HL-60/S4 treated with phorbol 12-myristate 13-acetate at 8.2 ng/mL for 4 days and 3 days (cell line): Measurements from ENCODE around the gene TNK2.
"Not testable (repeated sequence)": the region's sequence is repeated elsewhere in the genome, so short reads cannot be mapped to it uniquely, and the experiment has no call there.

Experiments used
- in situ Hi-C: fragments of 300-500 bp; cut with MboI; formaldehyde crosslinking; loops from 2 replicates; pipeline ENCODE4 v1.15.0; 2022; ENCODE audit warnings: low sequenced_read_pairs

TNK2 gene

DNA sequence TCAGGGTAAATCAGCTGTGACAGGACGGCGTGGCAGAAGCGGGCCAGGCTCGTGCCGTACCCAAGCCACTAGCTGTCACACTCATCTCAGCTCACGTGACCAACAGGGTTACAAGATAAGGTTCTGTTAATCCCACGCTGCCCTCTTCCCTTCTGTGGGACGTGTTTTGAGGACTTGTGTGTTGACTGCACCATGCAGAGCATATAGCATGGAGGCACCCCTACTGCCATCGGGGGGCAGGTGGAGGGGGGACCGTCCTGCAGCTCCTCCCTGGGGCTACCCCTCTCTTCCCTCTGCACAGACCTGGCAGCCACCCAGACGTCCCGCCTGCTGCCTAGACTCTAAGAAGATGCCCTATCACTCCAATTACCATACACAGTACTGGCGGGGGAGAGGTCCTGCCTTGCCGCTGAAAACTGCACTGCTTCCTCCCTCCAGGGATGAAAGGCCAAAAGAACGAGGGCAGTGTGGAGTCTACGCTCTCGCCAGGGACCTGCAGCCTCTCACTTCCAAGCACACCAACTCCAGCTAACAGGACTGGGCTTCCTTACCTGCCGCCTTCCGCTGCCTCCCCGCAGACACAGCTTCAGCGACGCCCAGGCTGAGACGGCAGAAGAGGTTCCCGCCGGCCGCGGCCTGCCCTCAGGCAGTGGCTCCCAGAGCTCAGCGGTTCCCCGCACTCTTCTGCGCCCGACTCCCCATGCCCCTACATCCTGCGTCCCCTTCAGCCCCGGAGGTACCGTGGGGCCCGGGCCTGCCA, at the start of gene TNK2:
Gene TNK2 (minus strand): TSS at position 618 of the 760 bp plus-strand sequence. CDS start 19,963 bp downstream, outside the sequence.
- in situ Hi-C loops = no loop called here

DNA sequence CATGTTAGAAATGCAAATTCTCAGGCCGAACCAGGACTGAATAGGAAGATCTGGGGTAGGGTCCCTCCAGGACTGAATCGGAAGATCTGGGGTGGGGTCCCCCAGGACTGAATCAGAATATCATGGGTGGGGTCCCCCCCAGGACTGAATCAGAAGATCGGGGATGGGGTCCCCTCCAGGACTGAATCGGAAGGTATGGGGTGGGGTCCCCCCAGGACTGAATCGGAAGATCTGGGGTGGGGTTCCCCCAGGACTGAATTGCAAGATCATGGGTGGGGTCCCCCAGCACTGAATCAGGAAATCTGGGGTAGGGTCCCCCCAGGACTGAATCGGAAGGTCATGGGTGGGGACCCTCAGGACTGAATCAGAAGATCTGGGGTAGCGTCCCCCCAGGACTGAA, 48.2 kb upstream of the TNK2 start:
- in situ Hi-C loops = no loop called here

DNA sequence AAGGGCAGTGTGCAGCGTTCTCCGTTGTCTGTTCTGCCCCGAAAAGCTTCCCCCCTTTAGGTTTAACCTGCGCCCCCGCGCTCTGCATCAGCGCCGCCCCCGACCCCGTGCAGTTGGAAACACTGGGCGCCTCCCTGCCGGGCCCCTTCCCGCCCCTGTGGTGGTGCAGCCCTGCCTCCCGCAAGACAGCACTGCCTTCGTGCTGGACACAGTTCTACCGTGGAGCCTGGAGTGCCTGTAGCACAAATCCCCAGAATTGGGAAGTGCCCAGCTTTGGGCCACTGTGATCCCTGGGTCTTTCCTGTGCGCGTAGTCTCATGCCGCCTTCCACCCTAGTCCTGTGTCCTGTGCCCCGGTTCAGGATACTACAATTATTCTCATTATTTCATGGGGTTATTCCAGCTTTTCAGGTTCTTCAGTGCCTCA, 47.1 kb upstream of the TNK2 start:
- in situ Hi-C loops = not testable (repeated sequence)

DNA sequence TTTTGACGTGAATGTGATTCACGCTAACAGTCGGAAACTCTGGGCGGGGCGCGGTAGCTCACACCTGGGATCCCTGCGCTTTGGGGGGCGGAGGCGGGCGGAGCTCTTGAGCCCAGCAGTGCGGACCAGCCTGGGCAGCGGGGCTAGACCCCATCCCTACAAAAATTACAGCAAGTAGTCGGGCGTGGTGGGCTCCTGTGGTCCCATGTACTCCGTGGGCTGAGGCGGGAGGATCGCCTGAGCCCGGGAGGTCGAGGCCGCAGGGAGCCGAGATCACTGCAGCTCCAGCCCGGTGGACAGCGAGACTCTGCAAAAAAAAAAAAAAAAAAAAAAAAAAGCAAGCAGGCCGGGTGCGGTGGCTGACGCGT, 46.4 kb upstream of the TNK2 start:
- in situ Hi-C loops = not testable (repeated sequence)

DNA sequence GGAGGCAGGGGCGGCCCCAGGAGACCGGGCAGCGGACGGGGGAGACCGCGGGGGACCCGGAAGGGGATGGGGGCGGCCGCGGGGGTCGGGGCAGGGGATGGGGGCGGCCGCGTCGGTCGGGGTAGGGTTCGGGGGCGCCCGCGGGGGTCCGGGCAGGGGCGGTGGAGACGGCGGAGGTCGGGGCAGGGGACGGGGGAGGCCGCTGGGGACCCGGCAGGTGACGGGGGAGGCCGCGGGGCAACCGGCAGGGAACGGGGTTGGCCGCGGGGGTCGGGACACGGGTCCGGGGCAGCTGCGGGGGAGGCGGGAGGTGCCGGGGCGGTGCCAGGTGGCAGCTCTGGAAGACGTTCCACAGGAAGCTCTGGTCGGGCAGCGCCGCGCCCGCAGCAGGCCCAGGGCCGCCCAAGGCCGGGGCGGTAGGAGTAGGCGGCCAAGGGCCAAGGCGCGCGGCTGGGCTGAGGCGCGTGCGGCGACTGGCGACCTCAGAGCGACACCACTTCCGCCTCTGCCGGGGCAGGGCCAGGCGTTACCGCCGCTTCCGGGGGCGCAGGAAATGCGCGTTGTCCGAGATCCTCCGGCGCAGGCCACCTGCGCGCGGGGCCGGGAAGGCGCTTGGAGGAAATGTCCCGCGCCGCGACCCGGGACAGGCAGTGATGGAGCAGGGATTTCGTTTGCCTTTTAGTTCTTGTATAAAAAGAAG, 45.9 kb upstream of the TNK2 start:
- in situ Hi-C loops = not testable (repeated sequence)

DNA sequence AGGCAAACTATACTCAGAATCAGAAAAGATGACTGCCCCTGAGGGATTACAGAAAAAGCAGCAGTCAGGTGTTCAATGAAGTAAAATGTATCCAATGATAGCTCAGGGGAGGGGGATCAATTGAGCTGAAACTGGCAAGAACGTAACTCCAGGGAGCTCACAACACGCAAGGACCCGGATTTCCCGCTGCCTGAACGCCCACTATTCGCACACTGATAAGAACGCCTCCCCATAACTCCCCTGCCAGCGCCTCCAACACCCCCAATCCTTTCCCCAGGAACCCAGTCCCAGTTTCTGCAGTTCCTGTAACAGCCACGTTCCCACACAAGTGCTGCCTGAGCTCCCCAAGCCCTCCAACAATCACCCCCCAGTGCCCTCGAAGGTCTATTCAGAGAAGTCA, 44.2 kb upstream of the TNK2 start:
- in situ Hi-C loops = not testable (repeated sequence)

DNA sequence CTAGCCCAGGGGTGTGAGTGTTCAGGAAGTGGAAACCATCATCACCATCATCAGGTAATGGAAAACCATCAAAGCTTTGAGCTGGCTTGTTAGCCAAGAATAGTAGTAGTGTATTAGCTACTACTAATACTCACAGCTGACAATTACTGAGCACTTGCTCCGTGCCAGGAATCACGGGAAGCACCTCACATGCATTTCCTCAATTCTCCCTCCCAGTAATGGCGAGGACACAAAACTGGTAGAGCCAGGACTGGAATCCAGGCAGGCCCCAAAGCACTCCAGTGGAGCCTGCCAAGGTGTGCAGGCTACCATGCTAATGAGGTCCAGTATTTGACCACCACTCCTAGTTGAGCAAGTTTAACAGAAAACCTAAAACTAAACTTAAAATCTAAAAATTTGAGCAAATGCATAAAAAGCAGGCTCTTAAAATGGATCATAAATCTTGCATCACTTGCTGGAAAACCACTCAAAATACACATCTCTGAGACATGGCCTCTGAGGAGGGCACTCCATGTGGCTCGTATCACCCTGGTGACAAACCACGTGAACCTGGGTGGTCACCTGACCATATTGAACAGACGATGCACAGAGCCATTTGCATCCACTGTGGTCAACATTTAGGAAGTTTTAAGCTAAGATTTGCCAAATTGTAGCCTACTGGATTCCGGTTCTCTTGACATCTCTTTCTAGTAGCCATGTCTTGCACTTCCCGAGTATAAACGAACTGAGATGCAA, 43.3 kb upstream of the TNK2 start:
- in situ Hi-C loops = not testable (repeated sequence)

DNA sequence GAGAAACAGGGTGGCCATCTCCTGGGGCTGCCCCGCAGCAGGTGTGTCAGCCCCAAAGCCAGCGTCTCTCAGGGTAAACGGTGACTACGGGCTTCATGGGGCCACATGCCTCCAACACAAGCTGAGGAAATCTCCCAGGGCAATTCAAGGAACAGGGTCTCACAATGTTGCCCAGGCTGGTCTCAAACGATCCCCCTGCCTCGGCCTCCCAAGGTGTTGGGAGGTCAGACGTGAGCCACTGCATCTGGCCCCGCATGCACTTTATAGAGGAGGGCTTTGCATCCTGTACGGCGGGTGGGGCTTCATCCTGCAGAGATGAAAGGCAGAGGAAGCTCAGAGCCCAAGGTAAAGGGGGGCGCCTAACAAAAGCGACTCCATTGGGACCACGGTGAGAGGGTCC, 42.4 kb upstream of the TNK2 start:
- in situ Hi-C loops = not testable (repeated sequence)

DNA sequence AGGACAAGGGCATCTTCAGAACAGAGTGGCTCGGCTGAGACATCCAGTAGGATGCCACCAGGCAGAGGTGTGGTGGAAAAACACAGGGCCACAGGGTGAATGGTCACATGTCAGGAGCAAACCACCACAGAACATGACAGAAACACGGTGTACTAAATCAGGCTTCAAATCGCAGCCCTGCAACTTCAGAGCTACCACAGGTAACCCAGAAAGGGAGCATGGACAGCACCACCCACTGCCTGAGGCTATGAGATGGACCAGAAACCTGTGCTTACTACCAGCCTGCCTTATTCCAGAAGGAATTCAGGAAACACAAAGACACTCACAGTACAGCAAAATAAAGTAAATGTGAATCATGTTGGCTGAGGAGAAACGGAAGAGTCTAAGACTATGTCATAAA, 41.8 kb upstream of the TNK2 start:
- in situ Hi-C loops = not testable (repeated sequence)

DNA sequence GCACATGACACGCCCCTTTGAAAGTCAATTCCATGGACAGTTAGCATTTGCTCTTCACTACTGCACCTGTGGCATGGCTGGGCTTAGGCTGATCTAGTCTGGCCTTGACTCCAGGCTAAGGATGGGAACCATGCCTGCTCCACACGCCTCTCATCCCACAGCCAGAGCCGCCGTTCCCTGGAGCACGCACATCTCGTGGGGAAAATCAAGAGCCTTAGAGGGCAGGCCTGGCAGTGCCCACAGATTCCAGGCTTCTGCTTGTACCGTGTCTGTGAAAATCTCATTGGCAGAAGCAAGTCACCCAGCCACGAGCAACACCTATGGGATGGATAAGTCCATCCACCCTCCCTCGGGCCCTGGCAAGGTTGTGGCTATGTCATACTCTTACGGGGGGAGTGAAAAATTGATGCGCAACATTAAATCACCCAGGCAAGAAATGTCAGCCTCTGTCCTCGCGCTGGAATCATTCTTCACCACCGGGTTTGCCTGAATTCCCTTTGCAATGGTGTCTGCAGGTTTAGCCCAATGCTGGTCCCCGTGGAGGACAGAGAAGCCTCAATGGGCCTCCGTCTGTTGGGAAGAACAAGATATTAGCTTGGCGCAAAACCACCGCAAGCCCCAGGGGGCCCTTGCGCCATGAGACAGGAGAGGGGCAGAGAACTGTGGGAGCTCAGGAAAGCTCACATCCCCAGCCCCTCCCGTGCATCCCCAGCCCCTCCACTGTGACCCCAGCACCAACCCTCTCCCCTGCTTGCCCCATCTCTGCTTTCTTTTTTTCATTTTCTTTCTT, 38.8 kb upstream of the TNK2 start:
- in situ Hi-C loops = not testable (repeated sequence)

DNA sequence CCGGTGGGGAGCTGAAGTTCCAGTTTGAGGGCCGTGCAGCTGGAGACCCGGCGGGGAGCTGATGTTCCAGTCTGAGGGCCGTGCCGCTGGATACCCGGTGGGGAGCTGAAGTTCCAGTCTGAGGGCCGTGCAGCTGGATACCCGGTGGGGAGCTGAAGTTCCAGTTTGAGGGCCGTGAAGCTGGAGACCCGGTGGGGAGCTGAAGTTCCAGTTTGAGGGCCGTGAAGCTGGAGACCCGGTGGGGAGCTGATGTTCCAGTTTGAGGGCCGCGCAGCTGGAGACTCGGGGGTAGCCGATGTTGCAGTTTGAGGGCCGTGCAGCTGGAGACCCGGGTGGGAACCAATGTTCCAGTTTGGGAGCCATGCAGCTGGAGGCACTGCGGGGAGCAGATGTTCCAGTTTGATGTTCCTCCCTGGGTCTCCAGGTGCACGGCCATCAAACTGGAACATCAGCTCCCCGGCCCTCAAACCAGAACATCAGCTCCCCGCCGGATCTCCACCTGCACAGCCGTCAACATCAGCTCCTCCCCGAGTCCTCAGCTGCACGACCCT, 33.0 kb upstream of the TNK2 start:
- in situ Hi-C loops = not testable (repeated sequence)

DNA sequence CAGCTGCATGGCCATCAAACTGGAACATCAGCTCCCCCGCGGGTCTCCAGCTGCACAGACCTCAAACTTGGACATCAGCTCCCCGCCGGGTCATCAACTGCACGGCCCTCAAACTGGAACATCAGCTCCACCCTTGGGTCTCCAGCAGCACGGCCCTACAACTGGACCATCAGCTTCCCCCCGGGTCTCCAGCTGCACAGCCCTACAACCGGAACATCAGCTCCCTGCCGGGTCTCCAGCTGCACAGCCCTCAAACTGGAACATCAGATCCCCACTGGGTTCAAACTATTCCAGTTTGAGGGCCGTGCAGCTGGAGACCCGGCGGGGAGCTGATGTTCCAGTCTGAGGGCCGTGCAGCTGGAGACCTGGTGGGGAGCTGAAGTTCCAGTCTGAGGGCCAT, 32.5 kb upstream of the TNK2 start:
- in situ Hi-C loops = not testable (repeated sequence)

DNA sequence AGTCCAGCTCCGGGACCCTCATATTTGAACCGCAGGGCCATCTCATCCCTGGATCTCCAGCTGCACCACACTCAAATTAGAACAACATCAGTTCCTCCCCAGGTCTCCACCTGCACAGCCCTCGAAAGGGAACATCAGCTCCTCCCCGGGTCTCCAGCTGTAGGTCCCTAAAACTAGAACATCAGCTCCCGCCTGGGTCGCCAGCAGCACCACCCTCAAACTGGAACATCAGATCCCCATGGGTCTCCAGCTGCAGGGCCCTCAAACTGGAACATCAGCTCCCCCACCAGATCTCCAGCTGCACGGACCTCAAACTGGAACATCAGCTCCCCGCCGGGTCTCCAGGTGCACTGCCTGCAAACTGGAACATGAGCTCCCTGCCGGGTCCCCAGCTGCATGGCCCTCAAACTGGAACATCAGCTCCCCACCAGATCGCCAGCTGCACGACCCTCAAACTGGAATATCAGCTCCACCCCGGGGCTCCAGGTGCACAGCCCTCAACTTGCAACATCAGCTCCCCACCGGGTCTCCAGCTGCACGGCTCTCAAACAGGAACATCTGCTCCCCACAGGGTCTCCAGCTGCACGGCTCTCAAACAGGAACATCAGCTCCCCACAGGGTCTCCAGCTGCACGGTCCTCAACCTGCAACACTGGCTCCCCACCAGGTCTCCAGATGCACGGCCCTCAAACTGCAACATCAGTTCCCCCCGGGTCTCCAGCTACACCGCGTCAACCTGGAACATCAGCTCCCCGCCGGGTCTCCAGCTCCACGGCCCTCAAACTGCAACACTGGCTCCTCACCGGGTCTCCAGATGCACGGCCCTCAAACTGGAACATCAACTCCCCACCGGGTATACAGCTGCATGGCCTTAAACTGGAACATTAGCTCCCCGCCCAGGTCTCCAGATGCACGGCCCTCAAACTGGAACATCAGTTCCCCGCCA, 31.4 kb upstream of the TNK2 start:
- in situ Hi-C loops = not testable (repeated sequence)

DNA sequence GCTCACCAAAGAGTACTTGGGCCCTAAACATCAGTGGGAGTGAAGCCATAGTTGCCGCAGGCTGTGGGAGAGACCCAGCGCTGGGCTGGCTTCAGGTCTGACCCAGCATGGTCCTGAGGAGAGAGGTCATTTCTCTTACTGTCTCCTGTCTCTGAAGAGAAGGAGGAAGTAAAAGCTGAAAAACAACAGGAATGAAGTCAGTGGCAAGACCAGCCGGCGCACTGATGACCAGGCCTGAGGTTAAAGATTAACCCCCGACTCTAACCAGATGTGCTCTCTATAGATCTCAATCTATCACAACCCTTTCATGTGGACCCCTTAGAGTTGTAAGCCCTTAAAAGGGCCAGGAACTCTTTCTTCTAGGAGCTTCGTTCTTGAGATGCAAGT, 24.7 kb upstream of the TNK2 start:
- in situ Hi-C loops = not testable (repeated sequence)

DNA sequence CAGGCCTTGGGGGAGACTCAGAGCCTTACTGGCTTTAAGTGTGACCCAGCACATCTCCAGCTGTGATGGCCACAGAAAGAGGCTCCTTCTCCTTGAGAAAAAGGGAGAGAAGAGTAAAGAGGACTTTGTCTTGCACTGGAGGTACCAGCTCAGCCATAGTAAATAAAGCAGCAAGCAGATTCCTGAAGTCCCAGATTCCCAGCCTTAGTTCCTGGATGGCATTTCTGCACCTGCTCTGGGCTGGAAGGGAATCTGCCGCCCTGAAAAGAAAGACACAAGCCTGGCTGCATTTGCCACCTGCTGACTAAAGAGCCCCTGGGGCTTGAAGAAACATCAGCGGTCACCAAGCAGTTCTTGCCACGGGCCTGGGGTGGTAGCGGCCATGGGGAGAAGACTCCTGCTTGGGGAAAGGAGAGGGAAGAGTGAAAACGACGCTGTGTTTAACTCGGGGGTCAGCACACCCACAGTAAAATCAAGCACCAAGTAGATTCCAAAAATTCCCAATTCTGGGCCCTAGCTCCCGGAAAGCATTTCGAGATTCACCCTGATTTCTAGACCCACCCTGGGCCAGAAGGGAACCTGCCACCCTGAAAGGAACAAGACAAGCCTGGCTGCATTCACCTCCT, 24.2 kb upstream of the TNK2 start:
- in situ Hi-C loops = no loop called here

DNA sequence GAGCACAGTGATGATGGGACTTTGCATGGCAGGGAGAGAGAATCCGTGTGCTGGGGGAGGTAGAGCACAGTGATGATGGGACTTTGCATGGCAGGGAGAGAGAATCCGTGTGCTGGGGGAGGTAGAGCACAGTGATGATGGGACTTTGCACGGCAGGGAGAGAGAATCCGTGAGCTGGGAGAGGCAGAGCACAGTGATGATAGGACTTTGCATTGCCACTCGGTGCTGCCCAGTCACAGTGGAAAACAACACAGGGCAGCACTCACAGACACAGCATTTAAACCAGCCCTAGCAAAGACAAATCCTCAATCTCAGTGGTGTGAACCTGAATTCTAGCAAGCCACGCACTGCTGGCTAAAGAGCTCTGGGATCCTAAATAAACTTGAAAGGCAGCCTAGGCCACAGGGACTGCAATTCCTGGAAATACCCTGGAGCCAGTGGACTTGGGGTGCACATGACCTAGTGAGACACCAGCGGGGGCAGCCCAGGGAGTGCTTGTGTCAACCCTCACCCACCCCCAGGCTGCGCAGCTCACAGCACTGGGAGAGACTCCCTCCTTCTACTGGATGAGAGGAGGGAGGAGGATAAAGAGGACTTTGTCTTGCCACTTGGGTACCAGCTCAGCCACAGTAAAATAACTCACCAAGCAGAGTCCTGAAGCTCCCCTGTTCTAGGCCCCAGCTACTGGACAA, 23.4 kb upstream of the TNK2 start:
- in situ Hi-C loops = no loop called here

DNA sequence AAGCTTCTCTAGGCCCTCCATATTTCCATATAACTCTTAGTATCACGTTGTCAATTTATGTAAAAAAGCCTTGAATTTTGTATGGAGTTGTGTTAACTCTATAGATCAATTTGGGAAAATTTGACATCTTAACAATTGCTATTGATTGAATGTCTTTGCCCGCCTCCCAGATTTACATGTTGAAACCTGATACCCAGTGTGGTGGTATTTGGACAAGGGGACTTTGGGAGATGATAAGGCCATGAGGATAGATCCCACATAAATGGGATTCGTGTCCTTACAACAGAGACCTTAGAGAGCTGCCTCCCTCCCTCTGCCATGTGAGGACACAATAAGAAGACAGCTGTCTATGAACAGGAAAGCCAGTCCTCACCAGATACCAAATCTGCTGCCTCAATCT, 21.1 kb upstream of the TNK2 start:
- in situ Hi-C loops = no loop called here

DNA sequence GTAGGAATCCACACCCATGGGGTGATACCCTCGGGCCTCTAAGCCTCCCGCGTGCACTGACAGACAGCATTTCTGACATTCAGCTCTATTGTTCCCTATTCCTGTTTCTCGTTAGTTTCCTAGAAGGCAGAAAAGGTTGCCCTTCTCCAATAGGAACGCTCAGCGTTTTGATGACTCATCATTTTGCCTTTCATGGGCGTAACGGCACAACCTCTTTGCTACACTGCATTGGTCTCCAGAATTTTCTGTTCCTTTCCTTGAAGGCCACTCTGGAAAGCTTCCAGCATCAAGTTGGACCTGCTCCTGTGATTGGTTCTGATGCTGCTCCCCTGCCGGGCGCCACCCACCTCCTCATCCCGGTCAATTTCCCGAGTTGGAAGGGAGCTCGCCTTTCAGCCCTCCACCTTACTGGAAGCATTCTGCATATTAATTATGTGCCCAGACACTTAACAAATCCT, 13.0 kb upstream of the TNK2 start:
- in situ Hi-C loops = no loop called here
